Measurements from ENCODE around the gene COG5. TPM values are rescaled to one million over a fixed set of nuclear protein-coding genes. Genes with fewer than 3 reads are reported as not detected.

The COG5 gene
- total RNA-seq, 6 experiments from 2014 or later = 13.9 to 21.3 (median 15.5) TPM

- no peaks in the 10 kb centered on the region for H3K9me3 ChIP-seq
- no peak overlapping the region for H3K4me3 ChIP-seq
- ATAC-seq = no peak
- 86% methylated on average over 1 of the region's 1 CpG for WGBS (ENCODE audit: insufficient coverage, low coverage, low lambda C conversion rate, missing lambda C conversion rate)
- no peak overlapping the region for H3K27ac ChIP-seq
- intact Hi-C loops (cut with DNase I) = no loop called here
- no peaks in the 10 kb centered on the region for H3K4me1 ChIP-seq
- no peak for DNase-seq
- H3K36me3 ChIP-seq = no peaks in the 10 kb centered on the region
- H3K27me3 ChIP-seq = no peaks in the 10 kb centered on the region
- no peak for TF ChIP-seq POLR2A (IDR thresholded peaks at IDR 0.05)
- no peak for TF ChIP-seq CTCF (IDR thresholded peaks at IDR 0.05)
Observed at GRCh38 chr7:107304063-107304462, 259.7 kb downstream of the COG5 start.

GRCh38 chr7:107302250-107302847, 261.4 kb downstream of the COG5 start:
- H3K27ac ChIP-seq = no peak overlapping the region
- ATAC-seq (no peak), DNase-seq (no peak)
- no peak overlapping the region for H3K4me3 ChIP-seq
- WGBS (ENCODE audit: insufficient coverage, low coverage, low lambda C conversion rate, missing lambda C conversion rate) = 100% methylated on average over 2 of the region's 2 CpGs
- no peaks in the 10 kb centered on the region for H3K27me3 ChIP-seq
- H3K36me3 ChIP-seq = no peaks in the 10 kb centered on the region
- no peaks in the 10 kb centered on the region for H3K9me3 ChIP-seq
- intact Hi-C loops (cut with DNase I) = no loop called here
- TF ChIP-seq POLR2A (IDR thresholded peaks at IDR 0.05) (no peak), CTCF (IDR thresholded peaks at IDR 0.05) (no peak)
- no peaks in the 10 kb centered on the region for H3K4me1 ChIP-seq

GRCh38 chr7:107294182-107294581, 269.5 kb downstream of the COG5 start:
- TF ChIP-seq CTCF (IDR thresholded peaks at IDR 0.05) = no peak
- TF ChIP-seq POLR2A (IDR thresholded peaks at IDR 0.05) = no peak
- ATAC-seq = no peak
- peaks cover 0 to 3% (median 0%) of the 10 kb centered on the region in 4 donors for H3K36me3 ChIP-seq
- H3K4me3 ChIP-seq = no peak overlapping the region
- H3K27ac ChIP-seq = no peak overlapping the region
- DNase-seq = no peak
- no peaks in the 10 kb centered on the region for H3K27me3 ChIP-seq
- H3K9me3 ChIP-seq = no peaks in the 10 kb centered on the region
- intact Hi-C loops (cut with DNase I) = no loop called here
- 100% methylated on average over 1 of the region's 1 CpG for WGBS (ENCODE audit: insufficient coverage, low coverage, low lambda C conversion rate, missing lambda C conversion rate)
- H3K4me1 ChIP-seq = no peaks in the 10 kb centered on the region

GRCh38 chr7:107292591-107292990, 271.1 kb downstream of the COG5 start:
- DNase-seq (no peak), ATAC-seq (no peak)
- Histone ChIP-seq H3K36me3 (peaks cover 0 to 3% (median 0%) of the 10 kb centered on the region in 4 donors), H3K4me1 (no peaks in the 10 kb centered on the region), H3K9me3 (no peaks in the 10 kb centered on the region), H3K4me3 (no peak overlapping the region), H3K27ac (no peak overlapping the region), H3K27me3 (no peaks in the 10 kb centered on the region)
- intact Hi-C loops (cut with DNase I) = no loop called here
- 88% methylated on average over 2 of the region's 2 CpGs for WGBS (ENCODE audit: insufficient coverage, low coverage, low lambda C conversion rate, missing lambda C conversion rate)
- no peak for TF ChIP-seq POLR2A (IDR thresholded peaks at IDR 0.05)
- TF ChIP-seq CTCF (IDR thresholded peaks at IDR 0.05) = no peak

All from right lobe of liver (tissue), 6 donors.